Activated T-helper 2 cell treated with anti-CD3 and anti-CD28 coated beads, Interferon-gamma antibody, Interleukin-2, Interleukin-4, amounts not matched to agents 10 μg/mL and 5 μg/mL and 100 μg/mL, durations not matched to agents 14 hours and 24 hours and 36 hours (primary cell): Measurements from ENCODE around the gene BIRC6. TPM values are rescaled to one million over a fixed set of nuclear protein-coding genes. Genes with fewer than 3 reads are reported as not detected.

ENCODE experiments used
- DNase-seq: peaks from one replicate; pipeline ENCODE4 v3.0.0; 2021; ENCODE audit warnings: low spot score
- H3K27ac Mint-ChIP-seq: one replicate; pipeline ENCODE4 v1.8.0; 2021; ENCODE audit warnings: mixed read lengths
- H3K27me3 Mint-ChIP-seq: one replicate; pipeline ENCODE4 v1.8.0; 2021; ENCODE audit warnings: low read depth, mixed read lengths
- H3K36me3 Mint-ChIP-seq: one replicate; pipeline ENCODE4 v1.8.0; 2021; ENCODE audit warnings: low read depth, mixed read lengths
- H3K4me1 Mint-ChIP-seq: one replicate; pipeline ENCODE4 v1.8.0; 2021; ENCODE audit warnings: low read depth, mixed read lengths
- H3K4me3 Mint-ChIP-seq: one replicate; pipeline ENCODE4 v1.8.0; 2021; ENCODE audit warnings: low read depth, mild to moderate bottlenecking, moderate library complexity, mixed read lengths
- H3K9me3 Mint-ChIP-seq: one replicate; pipeline ENCODE4 v1.8.0; 2021; ENCODE audit warnings: mixed read lengths
- intact Hi-C: fragments of 100-400 bp; cut with micrococcal nuclease; formaldehyde crosslinking; loops from one replicate; pipeline ENCODE4 v1.15.1; 2023
- total RNA-seq: library from RNA; stranded (reverse); gene quantifications from 2 replicates; pipeline ENCODE4 v1.2.3, GENCODE V29; 2022

Gene BIRC6
- total RNA-seq, 1 donor from 2014 or later, result 111 TPM

GRCh38 chr2:32652555-32653209 lies 295.9 kb downstream of the BIRC6 start:
- peaks cover 2% of the 10 kb centered on the region for H3K4me1 Mint-ChIP-seq
- H3K4me3 Mint-ChIP-seq, result no peak overlapping the region
- H3K27ac Mint-ChIP-seq, result no peak overlapping the region
- peaks cover 40% of the 10 kb centered on the region for H3K36me3 Mint-ChIP-seq
- intact Hi-C loops, result no loop called here
- no peaks in the 10 kb centered on the region for H3K9me3 Mint-ChIP-seq
- no peak for DNase-seq
- no peaks in the 10 kb centered on the region for H3K27me3 Mint-ChIP-seq

- Mint-ChIP-seq H3K36me3 (peaks cover 50% of the 10 kb centered on the region), H3K27me3 (no peaks in the 10 kb centered on the region), H3K27ac (no peak overlapping the region), H3K4me1 (no peaks in the 10 kb centered on the region), H3K9me3 (no peaks in the 10 kb centered on the region), H3K4me3 (no peak overlapping the region)
- no peak for DNase-seq
- intact Hi-C loops, result no loop called here
Observed at GRCh38 chr2:32656069-32656468, 299.2 kb downstream of the BIRC6 start.

- Mint-ChIP-seq H3K4me1 (no peaks in the 10 kb centered on the region), H3K27me3 (no peaks in the 10 kb centered on the region), H3K4me3 (no peak overlapping the region), H3K27ac (no peak overlapping the region), H3K36me3 (peaks cover 49% of the 10 kb centered on the region), H3K9me3 (no peaks in the 10 kb centered on the region)
- DNase-seq, result no peak
- intact Hi-C loops, result no loop called here
Observed at GRCh38 chr2:32663864-32664263, 307.0 kb downstream of the BIRC6 start.

GRCh38 chr2:32666704-32667103 lies 309.9 kb downstream of the BIRC6 start:
- intact Hi-C loops, result no loop called here
- H3K4me1 Mint-ChIP-seq, result no peaks in the 10 kb centered on the region
- DNase-seq, result no peak
- H3K4me3 Mint-ChIP-seq, result no peak overlapping the region
- H3K9me3 Mint-ChIP-seq, result no peaks in the 10 kb centered on the region
- H3K27ac Mint-ChIP-seq, result no peak overlapping the region
- no peaks in the 10 kb centered on the region for H3K27me3 Mint-ChIP-seq
- peaks cover 39% of the 10 kb centered on the region for H3K36me3 Mint-ChIP-seq

GRCh38 chr2:32668254-32668653 lies 311.4 kb downstream of the BIRC6 start:
- peaks cover 40% of the 10 kb centered on the region for H3K36me3 Mint-ChIP-seq
- no peak overlapping the region for H3K4me3 Mint-ChIP-seq
- H3K4me1 Mint-ChIP-seq, result no peaks in the 10 kb centered on the region
- no peak for DNase-seq
- H3K27me3 Mint-ChIP-seq, result no peaks in the 10 kb centered on the region
- H3K9me3 Mint-ChIP-seq, result no peaks in the 10 kb centered on the region
- no peak overlapping the region for H3K27ac Mint-ChIP-seq
- intact Hi-C loops, result no loop called here

Other genes with a start within 250 kb of the BIRC6 start
- gene SLC30A6, start 191.2 kb upstream of the BIRC6 start, total RNA-seq, result 20.8 and 22.2 TPM in 2 replicates
- 0.16 TPM in 1 of 2 replicates, not detected in the other for gene NLRC4, start 92.1 kb upstream of the BIRC6 start, total RNA-seq
- gene YIPF4, start 79.1 kb upstream of the BIRC6 start, total RNA-seq, result 33.4 and 36.7 TPM in 2 replicates